Measurements from ENCODE around the gene GNPTG.

Gene GNPTG

DNA sequence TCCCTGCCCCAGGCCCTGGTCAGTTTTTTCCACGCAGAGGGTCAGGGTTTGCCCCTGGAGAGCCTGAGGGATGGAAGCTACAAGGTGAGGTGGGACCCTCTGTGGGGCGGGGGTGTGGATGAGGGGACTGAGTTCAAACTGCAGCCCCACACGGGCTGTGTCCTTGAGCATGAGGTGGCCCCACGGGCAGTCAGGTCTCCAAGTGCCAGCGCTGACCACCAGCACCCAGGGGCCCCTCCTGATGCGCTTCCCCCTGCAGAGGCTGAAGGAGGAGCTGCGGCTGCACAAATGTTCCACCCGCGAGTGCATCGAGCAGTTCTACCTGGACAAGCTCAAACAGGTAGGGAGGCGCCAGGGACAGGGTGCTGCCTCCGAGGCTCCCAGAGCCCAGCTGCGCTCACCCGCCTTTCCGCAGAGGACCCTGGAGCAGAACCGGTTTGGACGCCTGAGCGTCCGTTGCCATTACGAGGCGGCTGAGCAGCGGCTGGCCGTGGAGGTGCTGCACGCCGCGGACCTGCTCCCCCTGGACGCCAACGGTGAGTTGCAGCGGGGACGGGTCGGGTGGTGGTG, 4.4 kb upstream of the GNPTG start:
- no peak for DNase-seq (ENCODE audit: low read depth)

DNA sequence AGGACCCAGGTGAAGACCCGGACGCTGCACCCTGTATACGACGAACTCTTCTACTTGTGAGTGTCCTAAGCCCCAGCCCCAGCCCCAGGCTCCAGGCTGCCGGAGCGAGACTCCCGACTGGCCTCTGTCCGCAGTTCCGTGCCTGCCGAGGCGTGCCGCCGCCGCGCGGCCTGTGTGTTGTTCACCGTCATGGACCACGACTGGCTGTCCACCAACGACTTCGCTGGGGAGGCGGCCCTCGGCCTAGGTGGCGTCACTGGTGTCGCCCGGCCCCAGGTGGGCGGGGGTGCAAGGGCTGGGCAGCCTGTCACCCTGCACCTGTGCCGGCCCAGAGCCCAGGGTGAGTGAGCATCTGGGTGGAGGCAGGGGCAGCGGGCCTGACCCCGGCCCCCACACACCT, 3.8 kb upstream of the GNPTG start:
- DNase-seq (ENCODE audit: low read depth): no peak

DNA sequence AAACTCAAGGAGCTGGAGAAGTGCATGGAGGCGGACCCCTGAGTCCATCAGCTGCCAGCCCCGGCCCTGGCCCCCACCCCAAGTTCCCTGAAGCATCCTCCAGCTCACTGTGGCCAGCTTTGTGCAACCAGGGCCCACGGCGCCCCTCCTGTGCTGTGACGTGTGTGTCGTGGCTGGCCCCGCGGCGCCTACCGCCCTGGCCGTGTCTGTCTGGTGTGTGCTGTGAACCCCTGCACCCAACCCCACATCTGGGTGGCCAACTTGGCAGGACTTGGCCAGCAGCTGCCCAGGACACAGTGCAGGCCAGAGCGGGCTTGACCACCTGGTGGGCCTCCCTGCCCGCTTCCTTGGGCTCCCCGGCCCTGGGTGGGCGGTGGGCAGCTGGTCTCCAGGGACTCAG, 3.3 kb upstream of the GNPTG start:
- DNase-seq (ENCODE audit: low read depth): no peak

DNA sequence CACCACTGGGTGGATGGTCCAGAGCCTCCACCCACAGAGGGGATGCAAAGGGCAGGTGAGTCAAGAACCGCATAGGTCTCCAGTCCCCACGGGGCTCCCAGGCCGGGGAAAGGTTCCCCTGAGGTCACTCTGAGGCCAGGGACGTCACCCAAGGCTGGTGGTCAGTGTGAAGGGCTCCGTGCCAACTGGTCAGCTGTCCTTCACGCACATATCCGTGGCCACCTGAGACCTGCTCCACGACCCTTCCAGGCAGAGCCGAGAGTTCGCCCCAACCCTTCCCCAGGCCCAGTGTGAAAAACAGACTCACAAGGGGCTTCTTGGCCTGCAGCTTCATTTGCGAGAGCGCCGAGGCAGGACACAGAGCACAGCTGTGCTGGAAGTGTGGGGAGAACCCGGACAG, 2.8 kb upstream of the GNPTG start:
- DNase-seq (ENCODE audit: low read depth): no peak

DNA sequence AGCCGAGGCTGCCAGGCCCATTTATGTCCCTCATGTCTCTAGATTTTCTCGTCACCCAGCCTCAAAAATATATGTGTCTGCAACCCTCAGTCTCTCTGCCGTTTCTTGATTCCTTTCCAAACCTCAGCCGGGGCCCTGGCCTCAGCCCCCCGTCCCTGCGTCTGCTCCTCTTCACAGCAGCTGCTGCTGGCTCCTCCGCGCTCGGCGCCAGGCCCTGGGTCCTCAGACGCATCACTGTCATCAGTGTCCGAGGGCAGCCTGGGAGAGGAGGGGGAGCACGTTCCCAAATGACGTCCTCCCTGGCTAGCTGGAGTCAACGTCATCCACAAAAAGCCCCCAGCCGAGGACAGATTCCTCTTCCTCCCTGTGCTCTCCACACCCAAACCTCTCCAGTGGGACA, 2.4 kb upstream of the GNPTG start:
- no peak for DNase-seq (ENCODE audit: low read depth)

DNA sequence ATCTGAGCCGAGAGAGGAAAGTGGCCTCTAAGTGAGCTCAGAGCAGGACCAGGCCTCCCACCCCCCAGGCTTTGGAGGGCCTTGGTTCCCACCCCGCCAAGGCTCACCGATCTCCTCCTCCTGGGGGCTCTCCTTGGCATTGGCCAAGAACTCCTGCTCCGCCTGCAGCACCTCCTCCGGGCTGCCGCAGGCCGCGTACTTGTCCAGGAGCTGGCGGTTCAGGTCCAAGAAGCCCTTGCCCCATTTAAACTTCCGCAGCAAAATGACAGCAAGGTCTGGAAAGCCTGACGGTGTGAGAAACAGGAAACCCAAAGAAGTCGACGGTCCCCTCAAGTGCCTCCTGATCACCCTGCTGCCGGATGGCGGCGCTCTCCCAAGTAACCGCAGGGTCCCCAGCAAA, 1.8 kb upstream of the GNPTG start:
- no peak for DNase-seq (ENCODE audit: low read depth)

- DNase-seq (ENCODE audit: low read depth): no peak
These were observed 1.0 kb upstream of the GNPTG start for GRCh38 chr16:1350691-1351090.

DNA sequence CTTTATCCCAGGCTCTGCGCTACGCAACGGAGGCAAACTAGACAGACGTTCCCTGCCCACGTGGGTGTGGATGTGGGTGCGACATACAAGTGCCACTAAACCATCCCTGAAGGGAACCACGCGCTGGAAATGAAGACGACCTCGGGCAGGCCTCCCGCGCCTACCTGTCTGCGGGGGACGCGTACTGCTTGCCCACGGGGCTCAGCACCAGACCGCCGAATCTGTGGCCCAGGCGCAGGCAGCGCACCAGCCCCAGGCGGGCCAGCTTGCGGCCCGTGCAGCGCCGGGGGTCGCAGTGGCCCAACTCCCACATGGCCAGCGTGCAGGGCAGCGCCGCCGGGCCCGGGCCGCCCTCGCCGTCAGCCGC, 533 bp upstream of the GNPTG start:
- DNase-seq (ENCODE audit: low read depth): no peak

- no peak for DNase-seq (ENCODE audit: low read depth)
These were observed 3.2 kb downstream of the GNPTG start for GRCh38 chr16:1354815-1355540.

- no peak for DNase-seq (ENCODE audit: low read depth)
These were observed 3.9 kb downstream of the GNPTG start for GRCh38 chr16:1355591-1355990.

DNA sequence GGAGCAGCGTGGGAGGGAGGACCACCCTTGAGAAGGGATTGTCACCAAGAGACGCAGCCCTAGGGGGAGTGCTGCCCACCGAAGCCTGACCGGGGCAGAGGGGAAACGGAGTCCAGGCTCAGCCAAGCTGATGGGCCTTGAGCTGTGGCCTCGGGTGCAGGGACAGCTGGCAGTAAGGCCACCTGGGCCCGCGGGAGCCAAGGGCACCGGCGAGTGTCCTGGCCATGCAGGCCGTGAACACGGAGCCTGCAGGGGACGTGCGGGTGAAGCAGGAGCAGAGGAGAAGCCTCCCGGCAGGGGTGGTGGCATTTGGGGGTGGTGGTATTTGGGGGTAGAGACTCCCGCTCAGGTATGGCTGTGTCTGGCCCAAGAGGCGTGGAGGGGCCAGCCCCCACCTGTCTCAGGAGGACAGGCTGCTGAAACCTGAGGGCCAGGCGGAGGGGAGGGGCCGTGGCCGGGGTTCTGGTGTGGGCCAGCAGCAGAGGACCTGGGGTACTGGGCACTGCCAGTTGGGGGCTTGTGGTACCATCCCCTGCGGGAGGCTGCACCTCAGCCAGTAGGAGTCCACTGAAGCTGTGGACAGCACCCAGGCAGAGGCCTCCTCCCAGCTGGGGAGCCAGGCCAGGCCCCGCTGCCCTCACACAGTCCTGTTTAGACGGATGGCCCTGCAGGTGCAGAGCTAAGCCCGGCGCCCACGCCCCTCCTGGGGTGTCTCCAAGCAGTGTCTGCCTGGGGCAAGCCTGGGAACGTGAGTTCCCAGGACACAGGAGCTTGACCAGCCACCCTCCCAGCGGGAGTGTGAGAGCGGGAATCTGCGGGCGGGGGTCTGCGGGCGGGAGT, 4.5 kb downstream of the GNPTG start:
- DNase-seq (ENCODE audit: low read depth): no peak

DNA sequence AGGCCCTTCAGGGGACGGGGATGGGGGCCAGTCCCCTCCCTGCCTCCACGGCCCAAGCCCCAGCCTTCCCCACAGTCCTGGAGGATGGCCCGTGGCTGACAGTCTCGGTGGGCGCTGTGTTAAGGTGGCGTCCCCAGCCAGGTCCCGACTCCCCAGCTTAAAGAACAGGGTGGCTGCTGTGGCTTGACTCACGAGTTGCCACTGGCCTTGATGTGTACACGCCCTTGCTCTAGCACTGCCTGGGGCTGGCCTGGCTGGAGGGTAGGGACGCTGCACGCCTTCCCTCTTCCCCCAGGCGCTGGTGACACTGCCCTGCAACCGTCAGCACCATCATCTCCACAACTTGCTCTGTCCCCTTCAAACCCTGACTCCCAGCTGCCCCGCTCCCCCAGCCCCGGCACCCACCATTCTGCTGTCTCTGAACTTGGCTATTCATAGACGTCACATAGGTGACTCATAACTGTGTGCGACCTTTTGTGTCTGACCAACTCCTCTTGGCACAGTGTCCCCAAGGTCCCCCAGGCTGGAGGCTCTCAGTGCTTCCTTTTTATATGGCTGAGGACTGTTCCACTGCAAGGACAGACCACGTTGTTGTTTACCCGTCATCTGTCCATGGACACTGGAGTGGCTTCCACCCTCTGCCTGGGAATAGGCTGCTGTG, 6.3 kb downstream of the GNPTG start:
- no peak for DNase-seq (ENCODE audit: low read depth)

DNA sequence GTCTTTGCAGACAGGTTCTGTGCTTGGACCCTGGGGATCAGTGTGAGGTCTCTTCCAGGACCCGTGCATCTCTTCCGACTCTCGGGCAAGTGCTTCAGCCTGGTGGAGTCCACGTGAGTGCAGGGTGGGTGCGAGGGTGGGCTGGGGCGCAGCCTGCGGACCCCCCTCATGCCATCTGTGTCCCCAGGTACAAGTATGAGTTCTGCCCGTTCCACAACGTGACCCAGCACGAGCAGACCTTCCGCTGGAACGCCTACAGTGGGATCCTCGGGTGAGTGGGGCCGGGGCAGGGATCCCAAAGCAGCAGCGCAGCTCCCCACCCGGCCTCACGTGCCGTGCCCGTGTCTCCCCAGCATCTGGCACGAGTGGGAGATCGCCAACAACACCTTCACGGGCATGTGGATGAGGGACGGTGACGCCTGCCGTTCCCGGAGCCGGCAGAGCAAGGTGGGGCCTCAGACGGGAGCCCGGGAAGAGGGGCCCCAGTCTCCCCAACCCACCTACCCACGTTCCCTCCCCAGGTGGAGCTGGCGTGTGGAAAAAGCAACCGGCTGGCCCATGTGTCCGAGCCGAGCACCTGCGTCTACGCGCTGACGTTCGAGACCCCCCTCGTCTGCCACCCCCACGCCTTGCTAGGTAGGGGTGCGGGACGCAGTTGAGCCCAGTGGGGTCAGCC, 10.1 kb downstream of the GNPTG start:
- DNase-seq (ENCODE audit: low read depth): no peak

- DNase-seq (ENCODE audit: low read depth): no peak
These were observed 11.1 kb downstream of the GNPTG start for GRCh38 chr16:1362807-1363206.

GRCh38 chr16:1363501-1364041, 11.8 kb downstream of the GNPTG start:
- DNase-seq (ENCODE audit: low read depth): peak; percentile 43

DNA sequence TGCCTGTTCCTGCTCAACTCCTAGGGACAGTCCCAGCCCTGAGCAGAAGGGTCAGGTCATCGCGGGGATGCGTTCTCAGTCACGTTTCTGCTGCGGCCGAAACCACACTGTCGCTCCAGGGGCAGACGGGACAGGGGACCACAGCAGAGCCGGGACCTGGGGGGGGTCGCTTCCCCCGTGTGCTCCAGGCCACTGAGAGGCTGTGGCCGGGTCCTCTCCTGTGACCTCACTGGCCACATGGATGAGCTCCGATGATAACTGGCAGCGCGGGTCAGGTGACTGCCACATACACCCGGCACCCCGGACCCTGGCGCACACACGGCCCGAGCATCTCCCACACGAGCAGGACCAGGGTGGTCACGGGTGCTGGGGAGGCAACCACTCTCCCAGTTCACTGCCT, 12.8 kb downstream of the GNPTG start:
- no peak for DNase-seq (ENCODE audit: low read depth)

DNA sequence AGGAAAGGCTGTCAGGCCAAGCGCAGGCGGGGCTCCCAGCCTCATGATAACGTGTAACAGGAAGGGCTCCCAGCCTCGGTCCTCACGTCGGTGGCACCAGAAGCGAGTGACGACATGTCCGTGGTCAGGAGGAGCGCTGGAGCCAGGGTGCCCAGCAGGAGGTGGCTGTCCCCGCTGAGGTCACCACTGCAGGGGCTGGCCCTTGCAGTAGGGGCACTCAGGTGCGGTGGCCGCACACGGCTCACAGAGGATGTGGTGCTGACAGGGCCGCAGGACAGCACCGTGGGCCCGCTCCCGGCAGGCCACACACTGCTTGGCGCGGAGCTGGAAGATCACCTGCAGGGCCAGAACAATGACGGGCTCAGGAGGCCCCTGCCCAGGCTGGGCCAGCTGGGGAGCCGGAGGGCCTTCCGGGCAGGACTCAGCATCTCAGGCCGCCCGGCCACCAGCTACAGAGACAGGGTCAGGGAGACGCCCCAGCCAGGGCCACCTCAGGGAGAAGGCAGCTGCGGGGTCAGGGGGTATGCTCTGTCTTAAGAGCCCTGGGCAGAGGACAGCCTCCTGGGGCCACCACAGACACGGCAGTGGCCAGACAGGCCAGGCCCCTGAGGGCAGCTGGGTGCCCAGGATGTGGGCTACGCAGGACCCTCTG, 14.5 kb downstream of the GNPTG start:
- no peak for DNase-seq (ENCODE audit: low read depth)

DNA sequence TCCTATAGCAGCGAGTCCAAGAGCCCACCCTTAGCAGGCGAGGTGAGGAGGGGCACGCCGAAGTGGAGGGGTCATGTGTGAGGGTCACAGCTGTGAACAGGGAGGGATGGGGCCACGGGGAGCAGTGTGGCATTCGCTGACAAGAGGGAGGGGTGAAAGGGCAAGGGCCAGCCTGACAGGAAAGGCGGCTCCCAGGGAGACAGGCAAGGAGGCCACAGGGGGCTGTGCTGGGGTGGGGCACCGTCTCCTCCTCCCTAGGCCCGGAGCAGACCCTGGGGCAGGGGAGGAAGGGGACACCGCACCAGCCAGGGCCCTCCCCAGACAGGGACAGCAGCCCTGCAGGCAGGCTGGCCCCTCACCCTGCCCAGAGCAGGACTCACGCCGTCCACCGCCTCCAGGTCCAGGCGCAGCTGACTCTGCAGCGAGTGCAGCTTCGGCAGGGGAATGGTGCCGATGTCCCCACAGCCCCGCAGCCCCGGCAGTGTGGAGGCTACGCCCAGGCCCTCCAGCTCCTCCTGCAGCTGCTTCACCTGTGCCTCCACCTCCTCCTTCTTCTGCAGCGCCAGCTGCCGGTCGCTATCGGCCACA, 15.1 kb downstream of the GNPTG start:
- DNase-seq (ENCODE audit: low read depth): no peak

- DNase-seq (ENCODE audit: low read depth): no peak
These were observed 15.9 kb downstream of the GNPTG start for GRCh38 chr16:1367486-1368174.
